Tibial nerve (tissue), 4 donors: ENCODE measurements around the gene TMEM109. TPM values are rescaled to one million over a fixed set of nuclear protein-coding genes. Genes with fewer than 3 reads are reported as not detected.

Source experiments
- DNase-seq, 2 donors: peaks; one replicate each; pipeline ENCODE4 v3.0.0-alpha.2; 2019; ENCODE audit warnings: low spot score in 2 of 2
- H3K27ac ChIP-seq, 4 donors: fragments of 200-600 bp; sonication (generic) in 3 of 4; one replicate each; pipeline ENCODE4 v1.5.1; 2017 to 2019; ENCODE audit warnings: mild to moderate bottlenecking in 1 of 4
- H3K27me3 ChIP-seq, 2 donors: fragments of 200-600 bp; sonication (generic) in 1 of 2; one replicate each; pipeline versions ENCODE4 v1.5.1 to v1.6.0; 2017 to 2019
- H3K36me3 ChIP-seq, 3 donors: fragments of 200-600 bp; sonication (generic); one replicate each; pipeline ENCODE4 v1.5.1; 2018 to 2019
- H3K4me1 ChIP-seq, 4 donors: fragments of 200-600 bp; sonication (generic) in 3 of 4; one replicate each; pipeline ENCODE4 v1.5.1; 2017 to 2019
- H3K4me3 ChIP-seq, 4 donors: fragments of 200-600 bp; sonication (generic) in 3 of 4; one replicate each; pipeline ENCODE4 v1.5.1; 2017 to 2019; ENCODE audit warnings: mild to moderate bottlenecking in 1 of 4, moderate library complexity in 1 of 4
- H3K9me3 ChIP-seq, 4 donors: fragments of 200-600 bp; sonication (generic) in 3 of 4; one replicate each; pipeline ENCODE4 v1.5.1; 2017 to 2019
- EP300 ChIP-seq, 2 donors: sonication (generic); formaldehyde crosslinking; IDR thresholded peaks; one replicate each; pipeline ENCODE4 v1.6.1; 2017; ENCODE audit warnings: antibody characterized with exemption in 2 of 2, mild to moderate bottlenecking in 1 of 2
- POLR2A ChIP-seq, 2 donors: fragments of 450-650 bp; IDR thresholded peaks; one replicate each; pipeline ENCODE4 v1.6.1; 2017; ENCODE audit warnings: antibody characterized with exemption in 2 of 2, mild to moderate bottlenecking in 2 of 2, moderate library complexity in 2 of 2
- WGBS, 2 donors: methylation state at CpG; one replicate each; pipeline ENCODE4 v1.1.5; 2018; 5-methylcytosine and 5-hydroxymethylcytosine counted together
- total RNA-seq, 4 donors: library from RNA; depleted of rRNA; stranded (reverse); fragments of >200 nt; gene quantifications; one replicate each; pipeline ENCODE4 v1.1.0, GENCODE V29; 2016
- TF ChIP-seq, protein P1 (sequence below), 5 experiments: fragments of 200-600 bp in 3 of 5; fragments of 450-650 bp in 2 of 5; sonication (generic) in 3 of 5; IDR thresholded peaks; one replicate each; pipeline ENCODE4 v1.5.1; 2016 to 2019; ENCODE audit warnings: antibody characterized with exemption in 5 of 5, mild to moderate bottlenecking in 3 of 5, moderate library complexity in 2 of 5

Gene TMEM109
- total RNA-seq, 4 donors from 2014 or later, result 173 to 300 (median 197) TPM

DNA sequence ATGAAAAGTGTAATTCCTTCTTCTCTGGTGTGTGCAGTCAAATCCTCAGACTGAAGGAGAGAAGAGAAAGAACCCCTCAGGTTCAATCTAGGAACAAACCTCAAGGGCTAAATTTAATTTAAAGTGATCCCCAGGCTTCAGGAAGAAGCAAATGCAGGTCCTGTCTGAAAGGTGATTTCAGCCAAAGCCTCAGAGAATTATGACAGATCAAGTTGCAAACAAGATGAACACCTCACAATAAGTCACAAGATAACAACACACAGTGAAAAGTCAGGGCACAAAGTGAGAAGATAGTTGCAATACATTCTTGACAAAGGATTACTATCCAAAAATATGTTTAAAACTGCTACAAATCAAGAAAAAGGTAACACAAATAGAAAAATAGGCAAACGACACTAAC is 34.9 kb upstream of the TMEM109 start:
- Histone ChIP-seq H3K9me3 (no peaks in the 10 kb centered on the region), H3K27ac (peak overlapping the region in 1 of 4 donors; percentile 24), H3K27me3 (no peaks in the 10 kb centered on the region), H3K36me3 (peaks cover 0 to 53% (median 0%) of the 10 kb centered on the region in 3 donors), H3K4me1 (peaks cover 0 to 29% (median 0%) of the 10 kb centered on the region in 4 donors), H3K4me3 (no peak overlapping the region)
- TF ChIP-seq POLR2A (IDR thresholded peaks at IDR 0.05), result no peak
- TF ChIP-seq EP300 (IDR thresholded peaks at IDR 0.05), result no peak
- TF ChIP-seq, protein P1, sequence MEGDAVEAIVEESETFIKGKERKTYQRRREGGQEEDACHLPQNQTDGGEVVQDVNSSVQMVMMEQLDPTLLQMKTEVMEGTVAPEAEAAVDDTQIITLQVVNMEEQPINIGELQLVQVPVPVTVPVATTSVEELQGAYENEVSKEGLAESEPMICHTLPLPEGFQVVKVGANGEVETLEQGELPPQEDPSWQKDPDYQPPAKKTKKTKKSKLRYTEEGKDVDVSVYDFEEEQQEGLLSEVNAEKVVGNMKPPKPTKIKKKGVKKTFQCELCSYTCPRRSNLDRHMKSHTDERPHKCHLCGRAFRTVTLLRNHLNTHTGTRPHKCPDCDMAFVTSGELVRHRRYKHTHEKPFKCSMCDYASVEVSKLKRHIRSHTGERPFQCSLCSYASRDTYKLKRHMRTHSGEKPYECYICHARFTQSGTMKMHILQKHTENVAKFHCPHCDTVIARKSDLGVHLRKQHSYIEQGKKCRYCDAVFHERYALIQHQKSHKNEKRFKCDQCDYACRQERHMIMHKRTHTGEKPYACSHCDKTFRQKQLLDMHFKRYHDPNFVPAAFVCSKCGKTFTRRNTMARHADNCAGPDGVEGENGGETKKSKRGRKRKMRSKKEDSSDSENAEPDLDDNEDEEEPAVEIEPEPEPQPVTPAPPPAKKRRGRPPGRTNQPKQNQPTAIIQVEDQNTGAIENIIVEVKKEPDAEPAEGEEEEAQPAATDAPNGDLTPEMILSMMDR (IDR thresholded peaks at IDR 0.05), result no peak
- 71 to 86% methylated on average over 1 of the region's 1 CpG for WGBS, 2 donors
- DNase-seq, result no peak

DNA sequence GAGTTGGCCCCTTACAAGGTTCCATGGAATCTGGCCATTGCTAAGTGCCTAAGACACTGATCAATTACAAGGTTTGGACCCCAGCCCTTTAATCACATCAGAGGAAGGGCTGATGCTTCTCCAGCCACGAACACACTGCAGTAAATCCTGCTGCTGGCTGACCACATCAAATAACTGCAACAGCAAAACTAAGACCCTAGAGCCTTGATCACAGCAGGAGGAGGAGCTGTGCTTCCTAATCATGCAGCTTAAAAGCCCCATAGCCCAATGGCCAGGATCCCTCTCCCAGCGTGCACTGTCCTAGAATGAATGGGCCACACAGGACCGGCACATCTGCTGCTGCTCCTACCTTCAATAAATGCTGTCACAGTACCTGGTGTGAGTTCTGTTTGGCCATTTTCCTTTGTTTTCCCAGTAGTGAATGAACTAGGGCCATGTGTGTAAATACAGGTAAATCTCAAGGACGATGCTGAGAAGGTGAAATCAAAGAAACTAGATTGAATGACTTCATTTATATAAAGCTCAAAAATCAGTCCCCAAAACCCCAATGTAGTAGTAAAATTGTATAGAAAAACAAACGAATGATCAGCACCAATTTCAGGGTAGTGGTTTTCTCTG is 33.9 kb upstream of the TMEM109 start:
- peaks cover 0 to 22% (median 0%) of the 10 kb centered on the region in 4 donors for H3K4me1 ChIP-seq
- H3K36me3 ChIP-seq, result peaks cover 0 to 45% (median 0%) of the 10 kb centered on the region in 3 donors
- no peak for DNase-seq
- H3K9me3 ChIP-seq, result no peaks in the 10 kb centered on the region
- no peaks in the 10 kb centered on the region for H3K27me3 ChIP-seq
- no peak overlapping the region for H3K4me3 ChIP-seq
- TF ChIP-seq, protein P1 (IDR thresholded peaks at IDR 0.05), result no peak
- no peak for TF ChIP-seq POLR2A (IDR thresholded peaks at IDR 0.05)
- TF ChIP-seq EP300 (IDR thresholded peaks at IDR 0.05), result no peak
- H3K27ac ChIP-seq, result no peak overlapping the region
- WGBS, 2 donors, result 55 to 60% methylated on average over 5 of the region's 5 CpGs

GRCh38 chr11:60880643-60881282 is 33.2 kb upstream of the TMEM109 start:
- Histone ChIP-seq H3K9me3 (no peaks in the 10 kb centered on the region), H3K27ac (no peak overlapping the region), H3K4me3 (no peak overlapping the region), H3K4me1 (peaks cover 0 to 22% (median 0%) of the 10 kb centered on the region in 4 donors), H3K27me3 (no peaks in the 10 kb centered on the region), H3K36me3 (peaks cover 0 to 38% (median 0%) of the 10 kb centered on the region in 3 donors)
- 72 to 73% methylated on average over 8 of the region's 8 CpGs for WGBS, 2 donors
- TF ChIP-seq POLR2A (IDR thresholded peaks at IDR 0.05), result no peak
- TF ChIP-seq EP300 (IDR thresholded peaks at IDR 0.05), result no peak
- TF ChIP-seq, protein P1 (IDR thresholded peaks at IDR 0.05), result no peak
- DNase-seq, result no peak

- Histone ChIP-seq H3K36me3 (peaks cover 0 to 63% (median 0%) of the 10 kb centered on the region in 3 donors), H3K4me1 (peaks cover 0 to 3% (median 0%) of the 10 kb centered on the region in 4 donors), H3K27ac (no peak overlapping the region), H3K9me3 (no peaks in the 10 kb centered on the region), H3K4me3 (no peak overlapping the region), H3K27me3 (no peaks in the 10 kb centered on the region)
- no peak for TF ChIP-seq EP300 (IDR thresholded peaks at IDR 0.05)
- TF ChIP-seq, protein P1 (IDR thresholded peaks at IDR 0.05), result peak; percentile 24 to 59 (median 29)
- WGBS, 2 donors, result 59 to 60% methylated on average over 5 of the region's 5 CpGs
- peak in 1 of 2 donors; percentile 50 for DNase-seq
Observed at GRCh38 chr11:60887556-60887955, 26.4 kb upstream of the TMEM109 start.

GRCh38 chr11:60889869-60890311 is 24.1 kb upstream of the TMEM109 start:
- Histone ChIP-seq H3K9me3 (no peaks in the 10 kb centered on the region), H3K27me3 (no peaks in the 10 kb centered on the region), H3K36me3 (peaks cover 0 to 86% (median 0%) of the 10 kb centered on the region in 3 donors), H3K4me1 (peaks cover 0 to 3% (median 0%) of the 10 kb centered on the region in 4 donors), H3K27ac (no peak overlapping the region), H3K4me3 (no peak overlapping the region)
- WGBS, 2 donors, result 70 to 74% methylated on average over 6 of the region's 6 CpGs
- no peak for DNase-seq
- TF ChIP-seq EP300 (IDR thresholded peaks at IDR 0.05) (no peak), POLR2A (IDR thresholded peaks at IDR 0.05) (no peak)
- TF ChIP-seq, protein P1 (IDR thresholded peaks at IDR 0.05), result no peak
